Stimulated activated CD8-positive, alpha-beta memory T cell treated with anti-CD3 and anti-CD28 coated beads, Interleukin-2, amount 100 ng/mL, for 48 hours (primary cell): ENCODE measurements around the gene SCGB3A2.

Experiments
- DNase-seq, 2 donors: peaks; one replicate each; pipeline ENCODE4 v3.0.0-alpha.2; 2020; ENCODE audit warnings: low read depth in 2 of 2

Gene SCGB3A2, protein sequence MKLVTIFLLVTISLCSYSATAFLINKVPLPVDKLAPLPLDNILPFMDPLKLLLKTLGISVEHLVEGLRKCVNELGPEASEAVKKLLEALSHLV

DNA sequence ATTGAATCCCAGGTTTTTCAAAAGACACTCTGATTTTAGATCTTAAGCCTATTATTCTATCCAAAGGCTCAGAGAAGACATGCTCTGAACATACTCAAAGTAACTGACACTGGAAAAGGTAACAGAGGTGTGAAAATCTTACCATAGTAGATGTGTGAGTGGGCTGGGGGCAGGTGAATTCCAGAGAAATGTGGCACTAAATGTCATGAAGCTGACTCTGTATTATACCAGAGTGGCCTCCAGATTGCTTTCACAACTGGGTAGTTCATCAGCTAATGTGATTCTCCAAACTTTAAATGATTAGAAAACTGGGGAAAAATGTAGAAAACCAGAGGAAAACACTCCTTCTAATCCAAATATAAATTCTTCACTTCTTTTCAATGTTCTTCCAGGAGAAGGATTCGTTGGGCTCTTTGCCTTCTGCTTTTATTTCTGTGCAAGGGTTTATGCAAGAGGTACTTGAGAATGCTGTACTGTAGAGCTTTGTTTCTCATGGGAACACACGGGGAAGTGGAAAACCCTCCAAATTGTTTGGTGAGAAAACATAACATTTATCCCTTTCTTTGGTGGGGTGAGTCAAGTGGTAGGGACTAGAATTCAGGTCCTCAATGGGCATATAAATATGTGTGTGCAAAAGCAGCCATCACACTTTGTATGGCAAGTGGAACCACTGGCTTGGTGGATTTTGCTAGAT is at the start of gene SCGB3A2:
Gene SCGB3A2, plus strand, starts transcription at position 646 of the 694 bp plus-strand sequence. CDS start 93 bp downstream, outside the sequence.
- no peak for DNase-seq

DNA sequence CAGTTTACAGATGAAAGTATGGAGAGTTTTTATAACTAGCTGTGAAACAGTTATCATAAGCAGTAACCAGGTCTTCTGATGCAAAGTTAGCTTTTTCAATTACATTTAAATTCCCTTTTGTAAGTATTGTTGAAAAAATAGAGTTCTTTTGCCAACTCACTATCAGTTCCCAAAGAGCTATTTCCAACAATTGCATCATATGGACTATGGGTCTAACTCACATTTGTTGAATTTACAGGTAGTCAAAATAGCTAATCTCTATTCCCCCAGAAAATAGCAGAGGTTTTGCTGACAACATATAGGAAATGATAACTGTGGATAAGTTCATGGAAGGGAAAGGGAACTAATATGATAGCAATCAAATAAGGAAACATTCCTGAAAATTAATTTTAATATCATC is 48.5 kb upstream of the SCGB3A2 start:
- DNase-seq: no peak

DNA sequence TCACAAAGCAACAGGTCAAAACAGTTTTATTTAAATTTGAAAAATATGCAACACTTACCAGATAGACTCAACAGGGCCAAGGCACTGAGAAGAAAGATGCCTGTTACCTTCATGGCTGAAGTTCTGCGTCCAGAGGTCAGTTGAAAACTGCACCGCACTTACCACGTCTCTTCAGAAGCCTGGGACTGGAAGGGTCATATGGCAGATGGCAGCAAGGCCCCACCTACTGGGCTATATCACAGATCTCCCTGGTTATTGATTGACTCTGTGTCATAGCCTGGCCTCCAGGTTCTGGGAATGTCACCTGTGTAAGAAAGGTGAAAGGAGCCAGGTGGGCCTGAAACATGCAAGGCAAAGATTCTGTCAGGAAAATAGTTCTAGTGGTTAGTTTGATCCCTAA is 47.0 kb upstream of the SCGB3A2 start, which contains the start of gene SPINK1:
Gene SPINK1, minus strand, starts transcription at position 207 of the 400 bp plus-strand sequence. Its CDS starts 94 bp downstream, at position 113.
- no peak for DNase-seq

DNA sequence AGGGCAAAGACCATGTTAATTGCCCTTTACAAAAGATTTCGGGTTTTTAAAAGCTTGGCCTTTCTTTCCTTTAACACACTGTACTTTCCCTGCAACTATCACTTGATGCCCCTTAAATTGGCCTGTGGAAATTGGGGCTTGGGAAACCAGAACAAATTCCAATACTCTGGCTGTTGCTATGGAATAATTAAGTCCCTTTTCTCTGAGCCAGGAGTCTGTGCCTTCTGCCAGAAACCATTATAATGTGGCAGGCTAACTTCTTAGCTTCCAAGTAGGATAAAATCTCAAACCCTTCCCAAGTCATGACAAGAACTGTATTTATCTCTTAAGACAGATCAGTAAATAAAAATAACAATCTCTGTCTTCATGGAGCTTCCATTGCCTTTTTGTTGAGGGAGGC is 46.0 kb upstream of the SCGB3A2 start:
- no peak for DNase-seq

DNA sequence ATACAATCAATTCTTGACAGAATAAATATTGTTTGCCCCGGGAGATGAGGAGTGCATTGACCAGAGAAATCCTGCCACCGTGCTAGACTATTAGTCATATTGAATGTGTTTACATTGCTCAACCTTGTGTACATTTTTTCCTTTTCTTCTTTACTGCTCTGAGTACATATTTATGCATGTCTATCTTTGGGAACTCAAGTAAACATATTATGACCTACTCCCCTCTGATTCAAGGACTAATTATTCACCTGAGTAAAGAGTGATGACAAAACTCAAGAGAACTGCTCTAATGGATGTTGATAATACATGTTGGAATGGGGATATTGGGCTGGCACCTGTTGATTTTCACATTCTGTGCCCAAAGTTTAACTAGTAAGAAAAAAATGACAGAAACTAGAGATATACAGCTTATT is 43.1 kb upstream of the SCGB3A2 start:
- DNase-seq: no peak

DNA sequence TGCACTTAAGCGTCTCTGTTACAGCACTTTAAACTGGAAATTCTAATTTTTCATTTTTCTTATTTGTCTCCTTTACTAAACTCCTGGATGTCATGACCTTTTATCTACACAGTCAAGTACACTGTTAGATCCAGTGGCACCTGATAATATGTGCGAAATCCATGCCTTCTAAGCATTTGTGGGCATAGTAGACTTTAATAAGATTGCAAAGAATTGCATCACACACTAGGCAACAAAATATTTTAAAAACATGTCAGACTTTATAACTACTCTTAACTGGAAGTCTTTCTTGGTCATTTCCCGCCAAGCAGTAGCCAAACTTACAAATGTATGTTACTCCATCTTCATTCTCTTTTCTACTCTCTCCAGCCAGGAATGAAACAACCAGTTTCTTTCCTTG is 42.1 kb upstream of the SCGB3A2 start:
- DNase-seq: no peak

DNA sequence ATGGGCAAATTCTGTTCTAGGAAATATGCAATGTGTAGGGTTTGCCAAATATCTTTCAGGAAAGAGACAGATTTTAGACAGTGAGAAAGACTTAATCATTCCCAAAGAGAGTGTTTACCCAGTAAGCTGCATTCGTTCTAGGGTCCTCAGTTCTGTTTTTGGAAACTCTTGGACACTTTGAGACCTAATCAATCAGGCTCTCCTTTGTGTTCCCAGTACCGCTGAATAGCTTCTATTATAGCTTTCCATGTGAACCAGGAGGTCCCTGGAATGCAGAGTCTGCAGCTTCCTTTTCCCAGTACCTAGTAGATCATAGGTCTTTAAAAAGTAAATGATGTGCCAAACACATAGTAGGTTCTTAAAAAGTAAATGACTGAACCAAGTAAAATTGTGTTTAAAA is 35.6 kb upstream of the SCGB3A2 start:
- no peak for DNase-seq

DNA sequence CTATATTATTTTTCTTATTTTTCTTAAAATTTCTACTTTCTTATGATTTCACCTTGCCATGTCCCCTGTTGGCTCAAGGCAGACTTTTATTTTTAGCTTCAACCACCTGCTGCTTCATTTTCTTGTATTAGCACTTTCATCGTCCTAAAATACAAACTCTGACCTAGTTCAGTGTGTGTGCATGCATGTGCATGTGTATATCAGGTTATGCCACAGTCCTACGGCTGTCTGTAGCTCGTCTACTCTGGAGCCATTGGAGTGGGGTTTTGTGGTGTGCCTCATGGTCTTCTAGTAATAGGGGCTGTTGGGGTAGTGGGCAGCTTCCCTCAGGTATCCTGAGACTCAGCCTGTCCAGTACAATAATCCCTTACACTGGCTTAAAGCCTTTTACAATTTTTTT is 33.7 kb upstream of the SCGB3A2 start:
- no peak for DNase-seq

DNA sequence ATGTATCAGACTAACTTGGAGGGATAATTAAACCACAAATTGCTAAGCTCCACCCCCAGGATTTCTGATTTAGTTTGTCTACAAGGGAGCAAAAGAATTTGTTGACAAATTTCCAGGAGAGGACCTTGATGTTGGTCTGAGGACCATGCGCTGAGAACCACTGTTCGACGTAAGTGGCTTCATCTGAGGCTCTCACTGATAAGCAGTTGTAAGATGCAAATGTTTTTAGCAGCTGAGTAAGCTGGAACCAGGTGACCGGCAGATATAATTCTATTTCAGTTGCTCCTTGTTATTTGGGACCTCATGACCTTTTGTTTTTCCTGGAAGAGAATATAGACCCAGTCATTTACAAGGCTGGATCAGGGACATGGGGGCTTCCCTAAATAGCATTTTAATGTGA is 32.9 kb upstream of the SCGB3A2 start:
- DNase-seq: no peak

DNA sequence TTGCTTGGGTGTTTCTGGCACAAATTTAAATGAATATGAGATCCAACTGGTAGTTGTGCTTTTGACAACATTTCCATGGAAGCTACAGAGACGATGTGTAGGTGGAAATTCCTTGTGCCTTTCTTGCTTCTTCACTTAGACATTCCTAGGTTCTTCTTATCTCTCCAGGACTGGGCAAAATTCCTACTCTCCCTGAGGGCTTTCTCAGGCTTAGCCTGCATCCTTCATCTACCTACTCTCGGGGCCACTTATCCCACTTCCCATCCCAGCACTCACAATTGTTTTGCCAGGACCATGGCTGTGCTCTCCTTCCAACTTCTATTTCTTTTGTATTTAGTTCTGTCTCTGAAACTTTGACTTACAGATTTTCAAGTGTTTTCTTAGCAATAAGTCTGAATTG is 29.3 kb upstream of the SCGB3A2 start:
- DNase-seq: no peak

DNA sequence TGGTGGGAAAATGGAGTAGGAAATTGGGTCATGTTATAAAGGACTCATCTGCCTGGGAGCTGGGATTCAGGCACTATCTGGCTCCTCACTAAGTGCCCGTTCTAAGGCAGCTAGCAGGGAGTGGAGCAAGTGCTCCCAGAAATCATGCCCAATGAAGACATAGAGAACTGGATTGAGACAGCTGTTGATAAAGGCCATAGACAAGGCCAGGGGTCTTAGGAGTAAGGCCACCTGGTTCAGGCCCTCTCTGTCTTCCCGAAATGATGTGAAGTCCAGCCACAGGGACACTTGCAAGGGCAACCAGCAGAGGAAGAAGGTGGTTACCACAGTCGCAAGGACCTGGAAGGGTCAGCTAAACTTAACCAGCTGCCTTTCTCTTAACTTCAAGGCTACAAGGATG is 26.9 kb upstream of the SCGB3A2 start:
- no peak for DNase-seq

DNA sequence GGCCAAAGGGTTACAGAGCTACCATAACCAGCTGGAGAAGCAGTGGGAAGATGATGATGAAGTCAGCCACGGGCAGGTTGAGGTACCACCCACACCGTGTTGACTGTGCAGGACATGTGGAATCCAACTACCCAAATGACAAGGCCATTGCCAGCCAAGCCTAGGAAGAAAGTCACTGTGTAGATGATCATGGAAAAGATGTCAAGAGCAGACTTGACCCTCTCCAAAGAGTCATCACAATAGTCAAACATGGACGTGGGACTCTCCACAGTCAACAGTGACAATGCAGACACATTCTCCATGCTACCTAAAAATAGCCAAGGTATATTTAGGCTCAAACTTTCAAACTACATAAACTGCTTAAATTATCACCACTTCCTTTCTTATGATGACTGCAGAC is 26.1 kb upstream of the SCGB3A2 start:
- no peak for DNase-seq

DNA sequence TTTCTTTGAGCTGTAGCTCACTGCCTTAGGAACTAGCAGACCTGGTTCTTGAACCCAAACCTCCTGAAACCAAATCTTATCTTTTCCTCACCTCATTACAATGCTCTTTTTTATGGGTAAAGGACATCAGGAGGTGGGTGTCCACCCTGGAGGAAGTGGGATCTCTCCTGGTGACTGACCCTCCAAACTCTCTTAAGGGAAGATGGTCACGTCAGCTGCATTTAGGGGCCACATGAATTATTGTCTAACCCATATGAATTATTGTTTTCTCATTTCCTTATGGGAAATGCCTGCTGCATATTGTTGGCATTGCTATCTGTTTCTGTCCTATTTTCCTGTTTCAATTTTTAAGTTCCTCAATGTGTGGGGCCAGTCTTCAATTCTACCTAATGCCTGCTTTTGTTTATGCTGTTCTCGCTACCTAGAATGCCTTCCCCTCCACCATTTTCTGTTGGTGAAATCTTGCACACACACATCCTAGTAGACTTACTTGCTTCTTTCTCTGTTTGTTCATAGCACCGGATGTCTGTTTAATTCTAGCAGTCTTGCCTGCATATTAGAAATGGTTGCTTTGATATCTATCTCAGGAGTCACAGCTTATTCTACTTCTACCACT is 25.0 kb upstream of the SCGB3A2 start:
- no peak for DNase-seq

DNA sequence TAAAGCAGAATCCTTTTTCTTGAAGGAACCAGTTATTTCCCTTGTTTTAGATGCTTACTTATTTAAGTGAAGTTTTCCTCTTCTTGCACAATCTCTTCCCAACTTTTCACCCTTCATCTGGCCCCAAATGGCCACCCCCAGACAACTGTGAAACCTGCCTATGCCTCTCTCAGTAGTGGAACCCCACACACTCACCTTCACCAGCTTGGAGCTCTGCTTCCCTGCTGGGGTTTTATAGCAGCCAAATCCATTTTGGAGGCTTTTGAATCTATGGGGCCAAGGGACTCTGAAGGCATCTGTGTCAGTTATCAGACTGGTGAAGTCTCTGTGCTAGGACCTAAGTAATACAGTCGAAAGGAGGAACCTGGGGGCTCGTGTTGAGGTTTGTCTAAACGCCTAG is 24.2 kb upstream of the SCGB3A2 start:
- DNase-seq: no peak

DNA sequence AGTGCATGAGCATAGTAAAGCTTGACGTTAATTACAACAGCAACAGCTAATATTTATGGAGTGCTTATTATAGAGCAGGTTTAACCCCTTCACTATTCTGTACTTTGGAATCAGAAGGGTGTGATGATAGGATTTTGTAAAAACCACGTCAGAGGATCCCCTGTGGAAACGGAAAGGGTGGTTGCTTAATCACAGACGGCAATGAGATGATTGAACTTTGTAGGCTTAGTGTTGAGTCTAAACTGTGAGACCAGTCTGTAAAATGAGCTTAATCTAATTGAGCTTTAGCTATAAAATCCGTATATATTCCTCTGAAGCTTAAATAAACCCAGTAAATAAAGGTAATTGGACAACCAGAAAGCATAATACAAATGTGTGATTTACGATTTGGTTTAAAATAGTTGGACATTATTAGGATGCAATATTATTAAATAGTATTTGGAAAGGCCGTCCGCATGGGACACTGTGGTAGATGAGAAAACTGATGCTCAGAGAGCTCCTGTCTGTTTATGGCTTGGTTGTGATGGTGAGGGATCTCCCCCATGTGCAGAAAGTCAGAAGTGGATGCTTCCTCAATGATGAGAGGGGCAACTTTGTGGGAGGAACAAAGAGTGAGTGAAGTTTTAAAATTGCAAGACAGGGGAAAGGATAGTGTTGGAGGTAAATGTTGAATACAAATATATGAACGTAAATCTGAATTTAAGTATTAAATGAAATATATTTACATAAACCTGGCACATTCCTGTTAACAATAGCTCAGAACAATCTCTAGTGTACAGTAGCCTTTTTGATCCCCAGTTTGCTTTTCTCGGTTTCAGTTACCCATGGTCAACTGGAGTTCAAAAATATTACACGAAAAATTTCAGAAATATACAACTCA is 23.4 kb upstream of the SCGB3A2 start:
- DNase-seq: no peak

DNA sequence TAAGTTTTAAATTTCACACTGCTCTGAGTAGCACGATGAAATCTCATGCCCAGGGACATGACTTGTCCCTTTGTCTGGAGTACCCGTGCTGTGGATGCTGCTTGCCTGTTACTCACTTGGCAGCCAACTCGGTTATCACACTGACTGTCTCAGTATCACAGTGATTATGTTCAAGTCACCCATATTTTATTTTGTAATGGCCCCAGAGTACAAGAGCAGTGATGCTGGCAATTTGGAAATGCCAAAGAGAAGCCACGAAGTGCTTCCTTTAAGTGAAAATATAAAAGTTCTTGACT is 22.8 kb upstream of the SCGB3A2 start:
- DNase-seq: no peak

DNA sequence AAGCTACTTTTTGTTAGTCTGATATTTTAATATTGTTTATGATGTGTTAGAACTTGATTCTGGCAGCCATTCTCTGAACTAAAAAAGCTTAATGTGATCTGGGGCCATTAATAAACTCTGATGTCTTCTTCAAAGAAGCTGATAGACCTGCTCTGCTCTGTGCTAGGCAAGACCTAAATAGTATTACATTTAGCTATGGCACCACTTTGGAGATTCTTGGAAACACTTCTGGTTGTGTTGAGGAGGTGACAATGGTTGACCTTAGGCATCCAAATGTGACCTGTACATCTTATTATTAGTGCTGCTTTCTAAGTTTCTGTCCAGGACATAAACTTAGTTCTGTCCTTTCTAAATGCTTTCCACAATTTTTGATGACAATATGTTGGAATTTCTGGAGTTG is 21.7 kb upstream of the SCGB3A2 start:
- DNase-seq: no peak

DNA sequence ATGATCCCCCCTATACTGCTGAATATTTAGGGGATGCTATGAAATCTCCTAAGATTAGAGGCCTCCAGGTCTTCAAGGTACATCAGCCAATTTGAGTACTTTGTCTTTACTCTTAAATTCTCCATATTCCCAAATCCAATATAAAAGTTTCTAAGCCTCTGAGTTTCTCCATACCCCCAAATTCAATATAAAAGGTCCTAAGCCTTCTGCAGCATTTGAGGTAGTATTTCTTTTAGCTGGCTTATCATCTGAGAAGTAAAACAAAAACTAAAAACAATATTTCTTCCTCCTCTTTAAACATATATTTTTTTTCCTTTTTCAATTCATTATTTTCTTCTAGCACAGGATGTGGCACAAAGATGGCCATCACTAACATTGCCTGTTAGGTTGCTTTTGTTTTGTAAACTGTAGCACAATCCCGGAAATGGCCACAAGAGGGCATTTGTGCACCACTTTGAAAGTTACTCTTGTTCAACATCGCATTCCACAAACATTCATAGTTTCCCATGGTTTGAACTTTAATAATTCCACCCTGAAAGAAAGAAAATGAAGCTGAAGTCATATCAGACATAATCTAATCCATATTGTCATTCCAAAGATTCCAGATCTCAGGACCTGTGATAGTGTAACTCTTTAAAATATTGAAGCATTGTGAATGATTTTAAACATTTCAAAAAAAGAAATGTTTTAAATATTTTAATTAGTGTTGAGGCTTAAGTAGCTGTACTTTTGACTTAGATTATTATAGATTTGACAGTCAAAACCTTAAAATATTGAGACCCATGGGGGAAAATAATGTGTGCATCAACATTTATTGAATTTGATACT is 21.0 kb upstream of the SCGB3A2 start:
- DNase-seq: peak; percentile 3 to 15

DNA sequence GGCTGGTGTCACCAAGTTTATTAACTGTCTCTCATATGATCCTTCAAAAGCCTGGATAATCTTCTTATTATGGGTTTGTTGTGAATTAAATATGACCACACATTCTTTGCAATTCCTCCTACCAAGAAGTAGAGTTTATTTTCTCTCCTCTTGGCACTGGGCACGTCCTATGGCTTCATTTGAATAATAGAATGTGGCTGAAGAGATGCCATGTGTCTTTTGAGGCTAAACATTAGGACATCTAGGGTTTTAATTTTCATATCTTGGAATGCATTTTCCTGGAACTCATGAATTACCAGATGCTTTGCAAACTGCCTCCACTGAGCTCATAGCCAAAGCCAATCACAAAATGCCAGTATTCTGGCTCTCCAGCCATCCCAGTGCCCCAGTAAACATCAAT is 19.9 kb upstream of the SCGB3A2 start:
- DNase-seq: no peak

DNA sequence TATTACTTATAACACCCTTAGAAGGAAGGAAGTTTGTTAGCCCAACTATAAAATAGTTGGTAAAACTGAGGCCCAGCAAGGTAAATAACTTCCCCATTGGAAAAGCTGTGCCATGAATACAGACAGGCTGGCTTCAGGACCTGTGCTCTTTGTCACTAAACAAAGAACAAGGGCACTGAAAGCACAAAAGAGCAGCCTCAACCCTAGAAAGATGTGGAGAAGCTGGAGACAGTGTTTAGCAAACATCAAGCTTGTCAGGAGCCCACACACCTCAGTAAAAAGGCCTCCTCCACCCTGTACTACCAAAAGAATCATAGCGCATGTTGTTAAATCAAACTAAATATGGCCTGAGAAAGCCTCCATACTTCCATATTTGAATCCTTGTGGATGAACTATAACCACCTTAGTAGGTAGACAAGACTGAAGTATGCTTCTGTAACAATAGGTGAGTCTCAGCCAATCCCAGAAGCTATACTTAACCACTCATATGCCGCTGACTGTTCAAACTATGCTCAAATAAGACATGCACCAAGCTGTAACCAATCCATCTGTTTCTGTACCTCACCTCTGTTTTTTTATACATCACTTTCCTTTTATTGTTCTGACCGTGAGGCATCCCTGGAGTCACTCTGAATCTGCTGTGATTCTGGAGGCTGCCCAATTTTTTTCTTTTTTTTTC is 18.4 kb upstream of the SCGB3A2 start:
- DNase-seq: no peak

DNA sequence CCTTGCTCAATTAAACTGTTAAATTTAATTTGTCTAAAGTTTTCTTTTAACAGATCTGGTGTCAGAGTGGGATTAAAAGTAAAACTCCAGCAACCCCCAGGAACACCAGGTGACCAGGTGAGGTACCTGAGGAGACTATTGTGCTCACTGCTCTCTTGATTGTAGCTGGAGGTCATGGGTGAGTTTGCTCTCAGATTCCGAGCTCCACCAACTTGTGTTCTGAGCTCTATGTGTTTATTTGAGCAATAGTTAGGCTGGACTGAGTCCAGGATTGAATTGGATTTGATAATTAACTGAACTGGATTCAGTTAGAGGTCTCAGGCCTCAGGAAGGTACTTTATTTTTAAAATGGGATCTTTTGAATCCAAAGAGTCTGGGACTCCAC is 17.9 kb upstream of the SCGB3A2 start:
- DNase-seq: no peak
